ENCODE results near the gene FCSK.

DNA sequence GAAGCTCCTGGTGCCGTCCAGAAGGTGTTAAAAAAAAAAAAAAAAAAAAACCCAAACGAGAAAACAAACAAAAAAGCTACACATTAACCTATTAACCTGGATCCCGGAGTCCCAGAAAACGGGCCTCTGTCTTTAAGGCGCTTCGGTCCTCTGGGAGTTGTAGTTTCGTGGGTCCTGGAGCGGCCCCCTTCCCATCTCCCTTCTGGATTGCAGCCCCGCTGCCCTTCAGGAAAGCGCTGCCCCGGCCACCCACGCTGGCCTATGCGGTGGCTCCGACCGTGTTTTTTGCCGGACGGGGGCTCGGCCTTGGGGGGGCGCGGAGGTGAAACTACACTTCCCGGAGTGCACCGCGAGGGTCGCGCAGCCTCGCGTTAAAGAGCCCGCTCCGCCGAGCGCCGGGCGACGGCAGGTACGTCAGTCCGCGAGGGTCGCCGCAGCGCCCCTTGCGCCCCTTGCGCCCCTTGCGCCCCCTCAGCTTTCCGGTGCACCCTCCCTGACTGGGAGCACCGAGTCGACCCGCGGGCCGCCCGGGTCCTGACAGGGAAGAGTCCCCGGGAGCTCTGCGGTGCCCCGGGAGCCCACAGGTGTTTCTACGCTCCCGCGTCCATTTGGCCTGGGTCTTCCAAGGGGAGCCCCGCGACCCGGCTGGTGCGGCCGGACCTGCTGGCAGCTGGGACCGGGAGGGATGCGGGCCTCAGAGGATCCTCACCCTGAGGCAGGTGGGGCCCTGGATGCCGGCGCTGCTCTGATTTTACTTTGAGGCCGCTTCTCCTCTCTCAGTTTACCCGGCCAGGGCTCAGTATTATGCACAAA, at the start of gene FCSK:
- TF ChIP-seq POLR2A (IDR thresholded peaks at IDR 0.05; ENCODE audit: low read length) (no peak), GATA1 (IDR thresholded peaks at IDR 0.05; ENCODE audit: low read depth, low read length) (no peak)
